Stimulated activated CD4-positive, alpha-beta T cell treated with anti-CD3 and anti-CD28 coated beads, Interleukin-4, amount 100 ng/mL, for 4 hours (primary cell): ENCODE data around the gene TXLNG.
"Not testable (repeated sequence)": the region's sequence is repeated elsewhere in the genome, so short reads cannot be mapped to it uniquely, and the experiment has no call there.

Experiments used
- DNase-seq, 2 experiments: peaks; one replicate each; pipeline ENCODE4 v3.0.0-alpha.2; 2020

The TXLNG gene

GRCh38 chrX:16786139-16786790, at the start of gene TXLNG:
TXLNG (plus strand) TSS chrX:16786466; CDS start chrX:16786488, 22 bp downstream.
- peak; percentile 84 to 94 for DNase-seq

GRCh38 chrX:16737024-16737423, 49.2 kb upstream of the TXLNG start:
- DNase-seq, result no peak

GRCh38 chrX:16739574-16739973, 46.7 kb upstream of the TXLNG start:
- no peak for DNase-seq

- DNase-seq, result no peak
Observed at GRCh38 chrX:16743604-16744325, 42.5 kb upstream of the TXLNG start.

GRCh38 chrX:16745102-16745501, 41.2 kb upstream of the TXLNG start:
- DNase-seq, result no peak

- no peak for DNase-seq
Observed at GRCh38 chrX:16745659-16746058, 40.6 kb upstream of the TXLNG start.

- DNase-seq, result no peak
Observed at GRCh38 chrX:16748425-16748824, 37.8 kb upstream of the TXLNG start.

- DNase-seq, result no peak
Observed at GRCh38 chrX:16750136-16750535, 36.1 kb upstream of the TXLNG start.

- DNase-seq, result no peak
Observed at GRCh38 chrX:16754019-16754418, 32.2 kb upstream of the TXLNG start.

GRCh38 chrX:16756724-16757123, 29.5 kb upstream of the TXLNG start:
- no peak for DNase-seq

GRCh38 chrX:16761500-16761899, 24.8 kb upstream of the TXLNG start:
- not testable (repeated sequence) for DNase-seq

GRCh38 chrX:16762579-16762978, 23.7 kb upstream of the TXLNG start:
- DNase-seq, result no peak

GRCh38 chrX:16765594-16765993, 20.7 kb upstream of the TXLNG start:
- DNase-seq, result no peak

GRCh38 chrX:16770970-16771482, 15.2 kb upstream of the TXLNG start:
- DNase-seq, result no peak

- no peak for DNase-seq
Observed at GRCh38 chrX:16771483-16772398, 14.5 kb upstream of the TXLNG start.

- DNase-seq, result no peak
Observed at GRCh38 chrX:16772460-16772859, 13.8 kb upstream of the TXLNG start.

- no peak for DNase-seq
Observed at GRCh38 chrX:16774746-16775145, 11.5 kb upstream of the TXLNG start.

- DNase-seq, result no peak
Observed at GRCh38 chrX:16778545-16778944, 7.7 kb upstream of the TXLNG start.

GRCh38 chrX:16778993-16779392, 7.3 kb upstream of the TXLNG start:
- no peak for DNase-seq

GRCh38 chrX:16779815-16780214, 6.5 kb upstream of the TXLNG start:
- DNase-seq, result not testable (repeated sequence)

GRCh38 chrX:16783452-16783851, 2.8 kb upstream of the TXLNG start:
- no peak for DNase-seq

- not testable (repeated sequence) for DNase-seq
Observed at GRCh38 chrX:16784440-16784839, 1.8 kb upstream of the TXLNG start.
